ENCODE results near the gene SDC4.

DNA sequence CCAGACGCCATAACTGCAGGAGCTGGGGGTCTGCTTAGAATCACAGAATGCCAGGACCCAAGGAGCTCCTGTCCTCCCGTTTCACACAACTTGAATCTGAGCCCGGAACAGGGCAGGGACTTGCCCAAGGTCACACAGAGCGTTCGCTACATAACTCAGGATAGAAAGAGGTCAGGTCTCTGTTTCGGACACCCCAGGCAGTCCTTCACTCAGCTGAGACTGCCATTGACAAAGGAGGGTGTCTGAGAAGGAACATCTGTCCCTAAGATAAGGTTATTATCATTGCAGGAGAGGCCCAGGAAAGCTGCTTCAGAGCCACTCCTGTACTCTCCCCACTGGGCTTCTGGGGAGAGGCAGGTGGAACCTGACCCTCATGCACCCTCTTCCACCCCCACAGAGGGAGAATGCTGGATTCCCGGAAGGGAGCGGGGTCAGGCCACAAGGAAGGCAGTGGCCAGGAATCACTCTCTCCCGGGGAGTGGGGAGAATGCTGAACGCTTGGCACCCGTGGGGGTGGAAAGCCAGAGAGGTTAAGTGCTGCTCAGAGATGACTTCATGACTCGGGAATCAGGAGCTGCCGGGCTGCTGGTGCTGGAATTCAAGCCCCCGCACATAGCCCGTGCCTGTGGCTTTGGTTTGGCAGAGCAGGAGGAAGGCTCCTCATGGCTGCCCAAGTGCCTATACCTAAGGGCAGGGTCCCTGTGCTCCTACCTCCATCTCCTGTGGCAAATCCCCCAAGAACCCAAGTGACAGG lies 10.7 kb downstream of the SDC4 start:
- no peak for TF ChIP-seq CTCF (optimal IDR thresholded peaks at IDR 0.05 in 1 of 3, IDR thresholded peaks at IDR 0.05 in 1 of 3, conservative IDR thresholded peaks at IDR 0.05 in 1 of 3; ENCODE audit: extremely low read depth in 1 of 3, insufficient read depth in 2 of 3, low read length in 3 of 3)
- TF ChIP-seq EZH2 (IDR thresholded peaks at IDR 0.05; ENCODE audit: low read length), result no peak
